Measurements from ENCODE around the gene TIMELESS. TPM values are rescaled to one million over a fixed set of nuclear protein-coding genes. Genes with fewer than 3 reads are reported as not detected.

The TIMELESS gene
- polyA plus RNA-seq, 1 donor (not counting 4 experiments of a cell fraction or from before 2014, with no cell fraction given) = 3.5 TPM

- no peaks in the 10 kb centered on the region for H3K4me1 ChIP-seq (ENCODE audit: control insufficient read depth, extremely low read depth, insufficient read depth, low read length)
- DNase-seq (ENCODE audit: low read depth, low spot score) (no peak), FAIRE-seq (no peak)
- H3K27ac ChIP-seq (ENCODE audit: control insufficient read depth, insufficient read depth, low read length) = no peak overlapping the region
- H3K27me3 ChIP-seq (ENCODE audit: control insufficient read depth, extremely low read depth, insufficient read depth, low read length) = no peaks in the 10 kb centered on the region
- H3K79me2 ChIP-seq (ENCODE audit: control insufficient read depth, insufficient read depth, low read length) = no peaks in the 10 kb centered on the region
- H2AFZ ChIP-seq (ENCODE audit: control insufficient read depth, low read length) = no peak overlapping the region
- H3K4me3 ChIP-seq (ENCODE audit: control insufficient read depth in 2 of 3, extremely low read depth in 1 of 3, insufficient read depth in 2 of 3, low read depth in 1 of 3, low read length in 3 of 3) = no peak overlapping the region
- dilution Hi-C loops (cut with MboI; ENCODE audit: extremely low pct_ligation_motif_present, low sequenced_read_pairs) = no loop called here
- H3K9ac ChIP-seq (ENCODE audit: control insufficient read depth, extremely low read depth, insufficient read depth, low read length) = no peak overlapping the region
- H3K9me3 ChIP-seq (ENCODE audit: control insufficient read depth, low read depth, low read length) = no peaks in the 10 kb centered on the region
- H4K20me1 ChIP-seq (ENCODE audit: control insufficient read depth, extremely low read depth, insufficient read depth, low read length) = no peaks in the 10 kb centered on the region
- no peaks in the 10 kb centered on the region for H3K9me1 ChIP-seq (ENCODE audit: control insufficient read depth, extremely low read depth, insufficient read depth, low read length)
- H3K4me2 ChIP-seq (ENCODE audit: control insufficient read depth, extremely low read depth, insufficient read depth, low read depth, low read length) = no peak overlapping the region
- TF ChIP-seq CTCF (optimal IDR thresholded peaks at IDR 0.05 in 1 of 3, IDR thresholded peaks at IDR 0.05 in 1 of 3, conservative IDR thresholded peaks at IDR 0.05 in 1 of 3; ENCODE audit: extremely low read depth in 1 of 3, insufficient read depth in 2 of 3, low read length in 3 of 3) (no peak), EZH2 (IDR thresholded peaks at IDR 0.05; ENCODE audit: low read length) (no peak)
- no peaks in the 10 kb centered on the region for H3K36me3 ChIP-seq (ENCODE audit: control insufficient read depth in 2 of 2, extremely low read depth in 1 of 2, insufficient read depth in 2 of 2, low read length in 2 of 2)
Measured at GRCh38 chr12:56375598-56376434, 73.4 kb downstream of the TIMELESS start.

- Histone ChIP-seq H2AFZ (ENCODE audit: control insufficient read depth, low read length) (no peak overlapping the region), H3K36me3 (ENCODE audit: control insufficient read depth in 2 of 2, extremely low read depth in 1 of 2, insufficient read depth in 2 of 2, low read length in 2 of 2) (no peaks in the 10 kb centered on the region), H3K9ac (ENCODE audit: control insufficient read depth, extremely low read depth, insufficient read depth, low read length) (no peak overlapping the region), H3K27ac (ENCODE audit: control insufficient read depth, insufficient read depth, low read length) (no peak overlapping the region), H4K20me1 (ENCODE audit: control insufficient read depth, extremely low read depth, insufficient read depth, low read length) (no peaks in the 10 kb centered on the region), H3K79me2 (ENCODE audit: control insufficient read depth, insufficient read depth, low read length) (no peaks in the 10 kb centered on the region), H3K9me3 (ENCODE audit: control insufficient read depth, low read depth, low read length) (no peaks in the 10 kb centered on the region), H3K27me3 (ENCODE audit: control insufficient read depth, extremely low read depth, insufficient read depth, low read length) (no peaks in the 10 kb centered on the region), H3K4me1 (ENCODE audit: control insufficient read depth, extremely low read depth, insufficient read depth, low read length) (no peaks in the 10 kb centered on the region), H3K4me3 (ENCODE audit: control insufficient read depth in 2 of 3, extremely low read depth in 1 of 3, insufficient read depth in 2 of 3, low read depth in 1 of 3, low read length in 3 of 3) (no peak overlapping the region), H3K9me1 (ENCODE audit: control insufficient read depth, extremely low read depth, insufficient read depth, low read length) (no peaks in the 10 kb centered on the region), H3K4me2 (ENCODE audit: control insufficient read depth, extremely low read depth, insufficient read depth, low read depth, low read length) (no peak overlapping the region)
- DNase-seq (ENCODE audit: low read depth, low spot score) (no peak), FAIRE-seq (no peak)
- TF ChIP-seq CTCF (optimal IDR thresholded peaks at IDR 0.05 in 1 of 3, IDR thresholded peaks at IDR 0.05 in 1 of 3, conservative IDR thresholded peaks at IDR 0.05 in 1 of 3; ENCODE audit: extremely low read depth in 1 of 3, insufficient read depth in 2 of 3, low read length in 3 of 3) (no peak), EZH2 (IDR thresholded peaks at IDR 0.05; ENCODE audit: low read length) (no peak)
- dilution Hi-C loops (cut with MboI; ENCODE audit: extremely low pct_ligation_motif_present, low sequenced_read_pairs) = no loop called here
Measured at GRCh38 chr12:56374726-56375597, 74.3 kb downstream of the TIMELESS start.
